HepG2 (cell line): ENCODE results near the gene ISLR. TPM values are rescaled to one million over a fixed set of nuclear protein-coding genes. Genes with fewer than 3 reads are reported as not detected.

Experiments
- ZFP82 ChIP-seq: sonication (generic); formaldehyde crosslinking; IDR thresholded peaks from 2 replicates; pipeline ENCODE4 v1.5.1; 2020; ENCODE audit warnings: mild to moderate bottlenecking, missing genetic modification reagents, borderline replicate concordance
- ZNF609 ChIP-seq: sonication (generic); formaldehyde crosslinking; IDR thresholded peaks from 2 replicates; pipeline ENCODE4 v1.4.0; 2020; ENCODE audit warnings: mild to moderate bottlenecking, missing genetic modification reagents, borderline replicate concordance
- ZNF773 ChIP-seq: sonication (generic); formaldehyde crosslinking; IDR thresholded peaks from 2 replicates; pipeline ENCODE4 v1.4.0; 2020; ENCODE audit warnings: missing genetic modification reagents, borderline replicate concordance
- ZNF816 ChIP-seq: sonication (generic); formaldehyde crosslinking; IDR thresholded peaks from 2 replicates; pipeline ENCODE4 v1.8.0; 2022; ENCODE audit warnings: missing genetic modification reagents, mild to moderate bottlenecking, borderline replicate concordance
- polyA plus RNA-seq, 8 experiments: library from polyadenylated mRNA; depleted of rRNA in 3 of 8; stranded (reverse) in 7 of 8; unstranded in 1 of 8; fragments of >200 nt; fragmentation: Illumina TruSeq in 4 of 8; extraction: Trizol in 4 of 8; gene quantifications; 2 replicates each; pipeline versions ENCODE4 v1.2.1 to v1.2.3, GENCODE V29; 2011 to 2016; ENCODE audit warnings: low read depth in 4 of 8, missing spikeins in 1 of 8, mixed read lengths in 1 of 8; ENCODE audit not compliant: insufficient read depth in 1 of 8
- total RNA-seq, 5 experiments: library from RNA; depleted of rRNA; stranded (reverse); fragments of >200 nt; fragmentation: Illumina TruSeq; extraction: Trizol; gene quantifications; 2 replicates each; pipeline ENCODE4 v1.2.3, GENCODE V29; 2016; ENCODE audit warnings: low read depth in 1 of 5
- TF ChIP-seq, protein P1 (sequence below): sonication (generic); formaldehyde crosslinking; IDR thresholded peaks from 2 replicates; pipeline ENCODE4 v1.8.0; 2022; ENCODE audit warnings: missing genetic modification reagents, low read depth, mild to moderate bottlenecking, borderline replicate concordance
- TF ChIP-seq, protein P2 (sequence below), 2 experiments: fragments of 450-650 bp in 1 of 2; sonication (generic) in 1 of 2; formaldehyde crosslinking; IDR thresholded peaks; 2 replicates each; pipeline versions ENCODE4 v1.5.0 to v1.8.0; 2020 to 2022; ENCODE audit warnings: mild to moderate bottlenecking in 1 of 2, missing genetic modification reagents in 1 of 2

Gene ISLR
- total and polyA plus RNA-seq, 2 of the 13 experiments (the other 11 are each of a cell fraction or from before 2014, with no cell fraction given) = not detected

GRCh38 chr15:74127954-74128784 lies 45.3 kb upstream of the ISLR start (continued):
- TF ChIP-seq ZNF609 (no peak), ZFP82 (no peak), ZNF816 (no peak), ZNF773 (no peak)
- TF ChIP-seq, protein P1, sequence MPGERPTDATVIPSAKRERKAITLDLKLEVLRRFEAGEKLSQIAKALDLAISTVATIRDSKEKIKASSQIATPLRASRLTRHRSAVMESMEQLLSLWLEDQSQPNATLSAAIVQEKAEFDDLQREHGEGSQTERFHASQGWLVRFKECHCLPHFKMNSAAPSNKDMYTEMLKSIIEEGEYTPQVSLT (CRISPR knock-in tag) = no peak
- TF ChIP-seq, protein P2, sequence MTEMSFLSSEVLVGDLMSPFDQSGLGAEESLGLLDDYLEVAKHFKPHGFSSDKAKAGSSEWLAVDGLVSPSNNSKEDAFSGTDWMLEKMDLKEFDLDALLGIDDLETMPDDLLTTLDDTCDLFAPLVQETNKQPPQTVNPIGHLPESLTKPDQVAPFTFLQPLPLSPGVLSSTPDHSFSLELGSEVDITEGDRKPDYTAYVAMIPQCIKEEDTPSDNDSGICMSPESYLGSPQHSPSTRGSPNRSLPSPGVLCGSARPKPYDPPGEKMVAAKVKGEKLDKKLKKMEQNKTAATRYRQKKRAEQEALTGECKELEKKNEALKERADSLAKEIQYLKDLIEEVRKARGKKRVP (CRISPR knock-in tag; IDR thresholded peaks at IDR 0.05) = no peak
